HG03469 (cell line): Measurements from ENCODE around the gene SAMM50.

Experiments
- ATAC-seq: cut with Tn5 transposase; IDR thresholded peaks from one replicate; pipeline ENCODE4 v1.9.1; 2021; ENCODE audit warnings: mild to moderate bottlenecking, moderate library complexity, moderate number of reproducible peaks; ENCODE audit not compliant: unreplicated experiment

SAMM50 gene

GRCh38 chr22:43945632-43946383 lies 9.4 kb upstream of the SAMM50 start:
- ATAC-seq = no peak

- no peak for ATAC-seq
Observed at GRCh38 chr22:43946384-43946667, 8.9 kb upstream of the SAMM50 start.

GRCh38 chr22:43948836-43949406 lies 6.3 kb upstream of the SAMM50 start:
- ATAC-seq = no peak

GRCh38 chr22:43951391-43951790 lies 3.9 kb upstream of the SAMM50 start:
- ATAC-seq = no peak

GRCh38 chr22:43951966-43952365 lies 3.3 kb upstream of the SAMM50 start:
- ATAC-seq = no peak

GRCh38 chr22:43953988-43954785 lies 1.1 kb upstream of the SAMM50 start:
- no peak for ATAC-seq

GRCh38 chr22:43955883-43956782 lies 891 bp downstream of the SAMM50 start:
- ATAC-seq = no peak

- no peak for ATAC-seq
Observed at GRCh38 chr22:43956805-43957463, 1.7 kb downstream of the SAMM50 start.

GRCh38 chr22:43957871-43958270 lies 2.6 kb downstream of the SAMM50 start:
- ATAC-seq = no peak

- no peak for ATAC-seq
Observed at GRCh38 chr22:43964314-43964857, 9.1 kb downstream of the SAMM50 start.

GRCh38 chr22:43967069-43967468 lies 11.8 kb downstream of the SAMM50 start:
- no peak for ATAC-seq

GRCh38 chr22:43968614-43969013 lies 13.4 kb downstream of the SAMM50 start:
- no peak for ATAC-seq

- no peak for ATAC-seq
Observed at GRCh38 chr22:43969021-43969878, 14.0 kb downstream of the SAMM50 start.

- no peak for ATAC-seq
Observed at GRCh38 chr22:43969989-43970755, 14.9 kb downstream of the SAMM50 start.

GRCh38 chr22:43971112-43971511 lies 15.9 kb downstream of the SAMM50 start:
- ATAC-seq = no peak

GRCh38 chr22:43972931-43973462 lies 17.8 kb downstream of the SAMM50 start:
- no peak for ATAC-seq

- no peak for ATAC-seq
Observed at GRCh38 chr22:43974028-43974545, 18.8 kb downstream of the SAMM50 start.

GRCh38 chr22:43975041-43975440 lies 19.8 kb downstream of the SAMM50 start:
- no peak for ATAC-seq
